NB4 (cell line): ENCODE data around the gene AGBL4.

Experiments used
- CTCF ChIP-seq: IDR thresholded peaks from one replicate; pipeline ENCODE4 v1.5.1; 2012; ENCODE audit warnings: low read depth, low read length
- MYC ChIP-seq: IDR thresholded peaks from 2 replicates; pipeline ENCODE4 v1.6.1; 2011; ENCODE audit warnings: low read depth, low read length
- POLR2A ChIP-seq: IDR thresholded peaks from 2 replicates; pipeline ENCODE4 v1.6.1; 2011; ENCODE audit warnings: mild to moderate bottlenecking; ENCODE audit not compliant: insufficient read length; ENCODE audit errors: extremely low read depth
- TF ChIP-seq, protein P1 (sequence below): IDR thresholded peaks from 2 replicates; pipeline ENCODE4 v1.6.1; 2011; ENCODE audit warnings: low read depth, low read length

GRCh38 chr1:50066806-50067205 lies 43.1 kb upstream of the AGBL4 start:
- TF ChIP-seq CTCF (no peak), POLR2A (no peak), MYC (no peak)
- TF ChIP-seq, protein P1, sequence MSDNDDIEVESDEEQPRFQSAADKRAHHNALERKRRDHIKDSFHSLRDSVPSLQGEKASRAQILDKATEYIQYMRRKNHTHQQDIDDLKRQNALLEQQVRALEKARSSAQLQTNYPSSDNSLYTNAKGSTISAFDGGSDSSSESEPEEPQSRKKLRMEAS, result no peak
